Skin epidermis (tissue), 12 donors: ENCODE results near the gene OPN5.
"Not testable (repeated sequence)": the region's sequence is repeated elsewhere in the genome, so short reads cannot be mapped to it uniquely, and the experiment has no call there.

Source experiments
- H3K27ac ChIP-seq, 21 experiments: fragments of 200-600 bp; sonication (generic) in 11 of 21; one replicate each; pipeline ENCODE4 v1.5.0; 2020; ENCODE audit warnings: mild to moderate bottlenecking in 3 of 21, inconsistent platforms in 2 of 21, moderate library complexity in 2 of 21
- H3K4me3 ChIP-seq, 7 experiments: fragments of 200-600 bp; sonication (generic) in 2 of 7; one replicate each; pipeline ENCODE4 v1.5.0; 2020; ENCODE audit warnings: inconsistent platforms in 2 of 7, mild to moderate bottlenecking in 2 of 7, moderate library complexity in 1 of 7

OPN5 gene

GRCh38 chr6:47781732-47782131 is at the start of gene OPN5:
TSS of gene OPN5 (plus strand) at chr6:47782032. CDS start at chr6:47782067, 35 bp downstream.
- Histone ChIP-seq H3K4me3 (no peak within 1 kb of the TSS), H3K27ac (no peak within 1 kb of the TSS)

- H3K4me3 ChIP-seq: no peak overlapping the region
- no peak overlapping the region for H3K27ac ChIP-seq
These were observed 47.8 kb upstream of the OPN5 start for GRCh38 chr6:47733879-47734558.

- no peak overlapping the region for H3K4me3 ChIP-seq
- no peak overlapping the region for H3K27ac ChIP-seq
These were observed 46.9 kb upstream of the OPN5 start for GRCh38 chr6:47734831-47735481.

- Histone ChIP-seq H3K4me3 (no peak overlapping the region), H3K27ac (no peak overlapping the region)
These were observed 45.6 kb upstream of the OPN5 start for GRCh38 chr6:47736083-47736700.

- no peak overlapping the region for H3K27ac ChIP-seq
These were observed 44.4 kb upstream of the OPN5 start for GRCh38 chr6:47737406-47737805.

GRCh38 chr6:47740714-47741113 is 41.1 kb upstream of the OPN5 start:
- no peak overlapping the region for H3K4me3 ChIP-seq

More at GRCh38 chr6:47737406-47737805, 44.4 kb upstream of the OPN5 start:
- H3K4me3 ChIP-seq: no peak overlapping the region

GRCh38 chr6:47741807-47742206 is 40.0 kb upstream of the OPN5 start:
- Histone ChIP-seq H3K4me3 (no peak overlapping the region), H3K27ac (no peak overlapping the region)

More at GRCh38 chr6:47740714-47741113, 41.1 kb upstream of the OPN5 start:
- H3K27ac ChIP-seq: no peak overlapping the region

- Histone ChIP-seq H3K27ac (no peak overlapping the region), H3K4me3 (no peak overlapping the region)
These were observed 38.1 kb upstream of the OPN5 start for GRCh38 chr6:47743744-47744143.

GRCh38 chr6:47745269-47745668 is 36.6 kb upstream of the OPN5 start:
- H3K27ac ChIP-seq, H3K4me3 ChIP-seq: not testable (repeated sequence)

GRCh38 chr6:47749757-47750156 is 32.1 kb upstream of the OPN5 start:
- no peak overlapping the region for H3K27ac ChIP-seq
- no peak overlapping the region for H3K4me3 ChIP-seq

- no peak overlapping the region for H3K4me3 ChIP-seq
These were observed 29.0 kb upstream of the OPN5 start for GRCh38 chr6:47752801-47753200.

GRCh38 chr6:47759364-47759763 is 22.5 kb upstream of the OPN5 start:
- H3K4me3 ChIP-seq: no peak overlapping the region
- H3K27ac ChIP-seq: no peak overlapping the region

More at GRCh38 chr6:47752801-47753200, 29.0 kb upstream of the OPN5 start:
- H3K27ac ChIP-seq: no peak overlapping the region

- Histone ChIP-seq H3K4me3 (no peak overlapping the region), H3K27ac (no peak overlapping the region)
These were observed 19.3 kb upstream of the OPN5 start for GRCh38 chr6:47762502-47762901.

GRCh38 chr6:47766445-47766844 is 15.4 kb upstream of the OPN5 start:
- no peak overlapping the region for H3K27ac ChIP-seq
- H3K4me3 ChIP-seq: no peak overlapping the region

- no peak overlapping the region for H3K27ac ChIP-seq
- no peak overlapping the region for H3K4me3 ChIP-seq
These were observed 14.7 kb upstream of the OPN5 start for GRCh38 chr6:47767102-47767501.

GRCh38 chr6:47769982-47770381 is 11.8 kb upstream of the OPN5 start:
- no peak overlapping the region for H3K27ac ChIP-seq
- no peak overlapping the region for H3K4me3 ChIP-seq

- Histone ChIP-seq H3K27ac (no peak overlapping the region), H3K4me3 (no peak overlapping the region)
These were observed 9.5 kb upstream of the OPN5 start for GRCh38 chr6:47772359-47772758.

GRCh38 chr6:47773005-47773404 is 8.8 kb upstream of the OPN5 start:
- H3K4me3 ChIP-seq: no peak overlapping the region
- H3K27ac ChIP-seq: no peak overlapping the region

- no peak overlapping the region for H3K4me3 ChIP-seq
- no peak overlapping the region for H3K27ac ChIP-seq
These were observed 1.1 kb upstream of the OPN5 start for GRCh38 chr6:47780510-47781356.

GRCh38 chr6:47785182-47785581 is 3.4 kb downstream of the OPN5 start:
- Histone ChIP-seq H3K4me3 (no peak overlapping the region), H3K27ac (no peak overlapping the region)
